NT2/D1 (cell line): ENCODE results near the gene CLEC4G.
"Not testable (repeated sequence)": the region's sequence is repeated elsewhere in the genome, so short reads cannot be mapped to it uniquely, and the experiment has no call there.

Experiments
- DNase-seq: peaks from one replicate; pipeline ENCODE4 v3.0.0-alpha.2; 2011; ENCODE audit warnings: low read depth, low spot score
- H3K27me3 ChIP-seq: 2 replicates; pipeline ENCODE4 v1.6.0; 2011; ENCODE audit warnings: mild to moderate bottlenecking; ENCODE audit not compliant: insufficient read length, insufficient read depth
- H3K36me3 ChIP-seq: 2 replicates; pipeline ENCODE4 v1.6.1; 2011; ENCODE audit warnings: mild to moderate bottlenecking, low read length, mixed read lengths; ENCODE audit not compliant: insufficient read depth, insufficient read length
- H3K4me1 ChIP-seq: 2 replicates; pipeline ENCODE4 v1.5.1; 2011; ENCODE audit not compliant: insufficient read depth, insufficient read length
- H3K4me3 ChIP-seq: 2 replicates; pipeline ENCODE4 v1.5.1; 2011; ENCODE audit warnings: low read depth; ENCODE audit not compliant: insufficient read length
- H3K9ac ChIP-seq: 2 replicates; pipeline ENCODE4 v1.6.0; 2011; ENCODE audit warnings: low read depth; ENCODE audit not compliant: insufficient read length
- H3K9me3 ChIP-seq: 2 replicates; pipeline ENCODE4 v1.5.1; 2011; ENCODE audit warnings: mild to moderate bottlenecking, low read length; ENCODE audit not compliant: insufficient read depth
- SUZ12 ChIP-seq: IDR thresholded peaks from 2 replicates; pipeline ENCODE4 v1.6.1; 2011; ENCODE audit not compliant: insufficient read length, insufficient read depth; ENCODE audit errors: extremely low read depth
- YY1 ChIP-seq: IDR thresholded peaks from 2 replicates; pipeline ENCODE4 v1.6.1; 2011; ENCODE audit not compliant: insufficient read length, insufficient read depth
- ZNF274 ChIP-seq: IDR thresholded peaks from 2 replicates; pipeline ENCODE4 v1.6.1; 2011; ENCODE audit warnings: mild to moderate bottlenecking, low read depth, low read length

The CLEC4G gene

GRCh38 chr19:7771072-7771471 lies 39.2 kb upstream of the CLEC4G start:
- H3K4me3 ChIP-seq, result no peak overlapping the region
- H3K36me3 ChIP-seq, result no peaks in the 10 kb centered on the region
- TF ChIP-seq SUZ12 (no peak), YY1 (no peak), ZNF274 (no peak)
- H3K9ac ChIP-seq, result no peak overlapping the region
- H3K4me1 ChIP-seq, result peaks cover 2% of the 10 kb centered on the region
- H3K9me3 ChIP-seq, result no peaks in the 10 kb centered on the region
- H3K27me3 ChIP-seq, result peaks cover 13% of the 10 kb centered on the region
- no peak for DNase-seq

GRCh38 chr19:7769171-7769570 lies 37.3 kb upstream of the CLEC4G start:
- H3K9ac ChIP-seq, result no peak overlapping the region
- TF ChIP-seq SUZ12 (no peak), YY1 (no peak), ZNF274 (no peak)
- H3K27me3 ChIP-seq, result peaks cover 14% of the 10 kb centered on the region
- H3K4me3 ChIP-seq, result no peak overlapping the region
- no peaks in the 10 kb centered on the region for H3K36me3 ChIP-seq
- DNase-seq, result no peak
- H3K9me3 ChIP-seq, result no peaks in the 10 kb centered on the region
- H3K4me1 ChIP-seq, result peaks cover 2% of the 10 kb centered on the region

GRCh38 chr19:7767487-7767886 lies 35.6 kb upstream of the CLEC4G start:
- Histone ChIP-seq H3K4me1 (peaks cover 3% of the 10 kb centered on the region), H3K27me3 (peaks cover 14% of the 10 kb centered on the region), H3K36me3 (no peaks in the 10 kb centered on the region), H3K9me3 (no peaks in the 10 kb centered on the region), H3K9ac (no peak overlapping the region), H3K4me3 (no peak overlapping the region)
- DNase-seq, result no peak
- TF ChIP-seq SUZ12, result no peak
- no peak for TF ChIP-seq YY1
- TF ChIP-seq ZNF274, result no peak

- Histone ChIP-seq H3K4me3 (no peak overlapping the region), H3K27me3 (peaks cover 14% of the 10 kb centered on the region), H3K36me3 (no peaks in the 10 kb centered on the region), H3K9ac (no peak overlapping the region), H3K9me3 (no peaks in the 10 kb centered on the region), H3K4me1 (peaks cover 3% of the 10 kb centered on the region)
- TF ChIP-seq SUZ12 (no peak), YY1 (no peak), ZNF274 (no peak)
- DNase-seq, result no peak
Measured at GRCh38 chr19:7766535-7766934, 34.6 kb upstream of the CLEC4G start.

GRCh38 chr19:7765043-7765442 lies 33.1 kb upstream of the CLEC4G start:
- DNase-seq, H3K4me3 ChIP-seq, H3K9ac ChIP-seq, H3K9me3 ChIP-seq, H3K36me3 ChIP-seq, H3K4me1 ChIP-seq: not testable (repeated sequence)
- H3K27me3 ChIP-seq, result peaks cover 14% of the 10 kb centered on the region

GRCh38 chr19:7764157-7764556 lies 32.2 kb upstream of the CLEC4G start:
- not testable (repeated sequence) for H3K9ac ChIP-seq, H3K27me3 ChIP-seq, H3K4me1 ChIP-seq, H3K9me3 ChIP-seq, H3K36me3 ChIP-seq, H3K4me3 ChIP-seq, DNase-seq

- Histone ChIP-seq H3K27me3 (peaks cover 8% of the 10 kb centered on the region), H3K9ac (peak overlapping the region; percentile 8), H3K9me3 (peaks cover 9% of the 10 kb centered on the region), H3K36me3 (no peaks in the 10 kb centered on the region), H3K4me3 (no peak overlapping the region), H3K4me1 (peaks cover 4% of the 10 kb centered on the region)
- no peak for TF ChIP-seq ZNF274
- TF ChIP-seq SUZ12, result no peak
- no peak for TF ChIP-seq YY1
- no peak for DNase-seq
Measured at GRCh38 chr19:7763696-7764095, 31.8 kb upstream of the CLEC4G start.

- H3K9me3 ChIP-seq, result peaks cover 14% of the 10 kb centered on the region
- TF ChIP-seq ZNF274 (no peak), YY1 (no peak), SUZ12 (no peak)
- H3K4me1 ChIP-seq, result peaks cover 4% of the 10 kb centered on the region
- H3K27me3 ChIP-seq, result peaks cover 5% of the 10 kb centered on the region
- no peak for DNase-seq
- peak within 1 kb of the TSS; percentile 8 for H3K9ac ChIP-seq
- no peaks in the 10 kb centered on the region for H3K36me3 ChIP-seq
- no peak within 1 kb of the TSS for H3K4me3 ChIP-seq
Measured at GRCh38 chr19:7762719-7763293, 30.9 kb upstream of the CLEC4G start, which contains the start of gene CLEC4M. Gene CLEC4M (plus strand): TSS chr19:7763243. CDS start chr19:7763267, 24 bp downstream.
